Activated CD8-positive, alpha-beta memory T cell treated with anti-CD3 and anti-CD28 coated beads for 36 hours (primary cell): ENCODE measurements around the gene PSME3IP1. TPM values are rescaled to one million over a fixed set of nuclear protein-coding genes. Genes with fewer than 3 reads are reported as not detected.

Source experiments
- CTCF ChIA-PET: fragments of 350-600 bp; sonication (Branson Sonifier 250); formaldehyde crosslinking; loops from one replicate; lab custom pipeline; 2021; ENCODE audit warnings: antibody characterized with exemption; lab: Charles Lee
- POLR2A ChIA-PET: fragments of 350-600 bp; sonication (Branson Sonifier 250); formaldehyde crosslinking; loops from one replicate; lab custom pipeline; 2021; ENCODE audit warnings: antibody characterized with exemption; lab: Charles Lee
- total RNA-seq, 2 experiments: library from RNA; stranded (reverse); gene quantifications; one replicate each; pipeline ENCODE4 v1.2.3, GENCODE V29; 2021

PSME3IP1 gene
- total RNA-seq, 2 experiments from 2014 or later = 104 to 108 TPM

GRCh38 chr16:57184113-57184512 is 1.7 kb downstream of the PSME3IP1 start:
- CTCF ChIA-PET = interaction anchor here (1.2 kb wide), 1 partner anchor 67 kb away, joined by 3 read pairs; no protein-coding TSS in a partner anchor

DNA sequence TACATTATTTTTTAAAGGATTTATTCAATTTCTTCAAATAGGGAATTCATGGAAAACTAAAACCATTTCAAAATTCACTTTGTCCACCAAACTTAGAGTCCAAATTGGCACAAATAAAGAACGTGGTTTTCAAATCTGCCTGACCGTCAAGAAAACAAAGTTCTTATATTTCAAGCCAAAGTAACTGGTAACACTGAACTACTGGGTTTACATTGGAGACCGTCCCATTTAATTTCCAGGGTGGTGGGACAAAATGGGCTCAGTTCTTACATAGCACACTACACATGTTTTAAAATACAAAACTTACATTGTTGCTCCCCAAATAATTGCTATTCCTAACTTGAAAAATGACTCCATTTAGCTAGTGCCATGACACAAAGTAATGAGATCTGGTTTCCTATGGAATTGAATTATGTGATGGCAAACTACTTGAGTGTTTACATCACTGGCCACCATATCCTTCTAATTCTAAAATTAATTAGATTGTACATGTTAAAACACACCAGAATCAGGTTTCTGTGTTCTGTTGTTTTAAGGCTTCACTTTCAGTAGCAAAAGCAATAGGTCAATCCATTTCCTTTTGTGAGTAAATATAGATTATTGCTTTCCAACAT is 6.5 kb downstream of the PSME3IP1 start:
- ChIA-PET POLR2A (no interaction called here), CTCF (interaction anchor here (1.1 kb wide), 2 partner anchors 95 to 228 kb away, joined by 3 to 4 read pairs; no protein-coding TSS in a partner anchor)

More at GRCh38 chr16:57184113-57184512, 1.7 kb downstream of the PSME3IP1 start:
- POLR2A ChIA-PET = no interaction called here

- ChIA-PET CTCF (no interaction called here), POLR2A (no interaction called here)
These were observed 7.0 kb downstream of the PSME3IP1 start for GRCh38 chr16:57178793-57179212.

GRCh38 chr16:57178196-57178595 is 7.6 kb downstream of the PSME3IP1 start:
- CTCF ChIA-PET = interaction anchor here (1.0 kb wide), 1 partner anchor 205 kb away, joined by 5 read pairs; no protein-coding TSS in a partner anchor
- POLR2A ChIA-PET = no interaction called here

GRCh38 chr16:57175896-57176295 is 9.9 kb downstream of the PSME3IP1 start:
- POLR2A ChIA-PET = no interaction called here
- CTCF ChIA-PET = interaction anchor here (0.6 kb wide), 1 partner anchor 9 kb away, joined by 3 read pairs; no protein-coding TSS in a partner anchor

DNA sequence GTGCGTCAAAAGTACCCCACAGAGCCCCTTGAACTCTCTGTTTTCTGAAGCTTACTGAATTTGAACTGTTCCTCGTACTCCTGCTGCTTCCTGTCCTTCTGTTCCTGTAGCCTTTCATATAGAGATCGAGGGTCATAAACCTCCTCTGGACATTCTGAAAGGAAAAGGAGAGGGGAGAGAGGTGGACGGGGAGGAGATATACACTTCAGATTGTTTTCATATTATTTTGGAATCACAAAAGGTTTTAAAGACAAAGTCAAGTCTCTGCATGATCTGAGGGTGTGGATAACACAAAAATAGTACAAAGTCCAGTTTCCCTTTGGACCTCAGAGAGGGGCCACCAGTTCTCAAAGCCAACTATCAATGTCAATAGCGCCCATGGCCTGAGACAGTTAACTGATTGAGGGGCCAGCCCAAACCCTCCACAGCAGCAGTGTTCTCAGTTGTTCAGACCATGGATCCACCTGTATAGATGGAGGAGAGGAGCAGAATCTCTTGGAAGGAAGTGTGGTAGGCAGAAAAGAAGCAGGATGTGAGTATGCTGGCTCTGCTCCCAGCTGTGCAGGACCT is 13.0 kb downstream of the PSME3IP1 start:
- ChIA-PET CTCF (interaction anchor here (1.0 kb wide), 1 partner anchor 60 kb away, joined by 3 read pairs; no protein-coding TSS in a partner anchor), POLR2A (interaction anchor here (0.7 kb wide), 1 partner anchor 225 kb away, joined by 3 read pairs; no protein-coding TSS in a partner anchor)

DNA sequence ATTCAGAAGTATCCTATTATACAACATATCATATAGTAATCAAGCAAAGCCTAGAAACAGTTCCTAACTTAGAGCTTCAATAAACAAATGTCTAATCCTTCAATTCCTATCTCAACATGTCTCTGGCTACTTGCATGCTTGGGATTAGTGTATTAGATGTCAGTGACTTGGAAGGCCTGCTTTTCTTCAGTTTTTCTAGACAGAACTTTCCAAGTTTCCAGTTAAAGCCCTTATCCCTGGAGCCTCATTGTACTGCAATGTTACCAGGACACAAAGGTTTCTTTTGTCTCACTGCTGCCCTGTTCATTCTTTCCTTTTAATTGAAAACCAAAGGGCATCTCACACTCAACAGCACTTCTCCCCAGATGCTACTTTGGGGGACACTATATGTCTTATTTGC is 16.5 kb downstream of the PSME3IP1 start:
- ChIA-PET CTCF (interaction anchor here (0.7 to 2.0 kb wide), 2 partner anchors 73 to 86 kb away, joined by 3 to 8 read pairs; no protein-coding TSS in a partner anchor), POLR2A (no interaction called here)

DNA sequence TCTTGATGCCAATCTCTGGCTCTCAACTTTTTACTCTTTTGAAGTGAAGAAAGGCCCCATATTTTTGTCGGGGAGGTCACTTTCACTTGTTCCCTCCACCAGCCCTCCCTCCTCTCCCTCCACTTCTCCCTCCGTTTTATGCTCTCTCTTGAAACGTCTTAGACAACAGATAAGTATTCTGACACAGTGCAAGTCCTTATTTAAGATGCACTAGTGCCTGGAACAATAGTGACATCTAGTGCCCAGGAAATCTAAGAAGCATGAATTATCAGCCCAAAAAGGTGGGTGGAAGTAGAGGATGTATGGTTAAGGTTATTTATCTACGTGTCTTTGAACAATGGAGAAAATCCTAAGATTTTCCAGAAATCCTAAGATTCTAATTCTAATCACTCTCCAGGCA is 17.9 kb downstream of the PSME3IP1 start:
- ChIA-PET CTCF (interaction anchor here (1.3 to 1.4 kb wide), 2 partner anchors 9 to 75 kb away, joined by 3 to 4 read pairs; partner anchors contain the start of gene CPNE2), POLR2A (no interaction called here)

DNA sequence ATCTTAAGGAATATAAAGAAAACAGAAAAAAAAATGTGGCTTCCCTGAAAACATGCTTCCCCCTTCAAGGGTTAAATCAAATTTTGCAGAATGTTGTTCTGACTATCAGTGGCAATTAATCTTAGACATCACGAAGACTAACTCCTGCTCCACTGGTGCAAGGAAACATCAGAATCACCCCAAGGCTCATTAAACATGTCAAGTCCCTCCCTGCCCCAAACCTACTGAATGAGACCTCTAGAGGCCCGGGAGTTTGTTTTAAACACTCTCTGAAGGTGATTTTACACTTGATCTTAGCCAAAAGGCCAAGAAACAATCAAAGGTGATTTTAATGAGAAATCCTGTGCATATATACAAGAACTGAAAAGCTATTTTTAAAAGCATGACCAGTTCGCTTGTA is 18.3 kb downstream of the PSME3IP1 start:
- POLR2A ChIA-PET = no interaction called here
- CTCF ChIA-PET = interaction anchor here (1.3 to 1.4 kb wide), 2 partner anchors 9 to 75 kb away, joined by 3 to 4 read pairs; partner anchors contain the start of gene CPNE2

DNA sequence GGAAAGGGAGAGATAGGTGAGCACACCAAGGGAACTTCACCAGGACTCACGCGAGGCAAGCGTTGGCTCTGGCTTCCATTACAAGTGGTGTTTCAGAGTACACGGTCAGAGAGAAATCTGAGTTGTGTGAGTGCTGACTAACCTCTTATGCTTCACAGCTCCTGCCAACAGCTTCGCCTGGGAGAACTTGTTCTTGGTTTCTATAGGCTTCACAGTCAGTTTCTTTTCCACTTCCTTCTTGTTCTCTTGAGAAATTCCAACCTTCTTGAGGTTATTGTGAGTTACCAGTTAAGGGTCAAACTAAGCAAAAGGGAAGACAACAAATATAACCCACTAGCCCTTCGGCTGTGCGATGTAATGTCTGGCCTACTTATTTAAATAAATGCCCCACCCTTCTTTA is 18.9 kb downstream of the PSME3IP1 start:
- ChIA-PET CTCF (interaction anchor here (1.3 kb wide), 1 partner anchor 8 kb away, joined by 4 read pairs; no protein-coding TSS in a partner anchor), POLR2A (no interaction called here)

DNA sequence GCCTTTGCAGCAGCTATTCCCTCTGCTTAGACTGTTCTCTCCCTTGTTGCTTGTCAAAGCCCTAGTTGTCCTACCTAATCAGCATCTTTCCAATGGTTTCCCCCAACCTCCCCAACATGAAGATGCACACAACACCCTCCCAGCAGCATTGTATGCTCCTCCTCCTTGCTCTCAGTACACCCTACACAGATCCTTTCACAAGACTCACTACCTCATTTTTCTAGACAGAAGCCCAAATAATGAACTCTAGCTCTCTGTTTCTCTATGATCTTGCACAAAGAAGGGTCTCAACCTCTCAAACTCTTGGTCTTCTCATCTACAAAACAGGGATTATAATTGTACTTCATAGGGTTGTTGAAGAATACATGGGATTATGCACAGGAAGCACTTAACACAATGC is 19.4 kb downstream of the PSME3IP1 start:
- ChIA-PET POLR2A (no interaction called here), CTCF (interaction anchor here (1.3 kb wide), 1 partner anchor 8 kb away, joined by 4 read pairs; no protein-coding TSS in a partner anchor)

DNA sequence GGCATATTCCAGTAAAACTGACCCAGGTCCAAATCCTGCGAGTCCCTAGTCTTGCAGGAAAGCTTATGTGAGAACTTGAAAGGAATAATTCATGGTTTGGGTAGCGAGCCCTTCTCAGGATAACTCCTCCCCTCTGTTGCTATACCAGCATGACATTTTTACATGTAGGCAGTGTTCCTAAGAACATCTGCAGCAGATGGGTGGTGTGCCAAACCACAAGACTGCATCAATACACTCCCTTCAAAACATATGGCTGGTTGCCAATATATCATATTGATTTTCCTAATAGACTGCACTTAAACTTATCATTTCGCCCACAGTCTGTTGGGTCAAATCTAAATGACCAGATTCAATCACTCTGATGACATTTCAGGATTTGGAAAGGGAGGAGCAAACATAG is 19.9 kb downstream of the PSME3IP1 start:
- CTCF ChIA-PET = interaction anchor here (1.2 kb wide), 1 partner anchor 73 kb away, joined by 4 read pairs; no protein-coding TSS in a partner anchor
- POLR2A ChIA-PET = no interaction called here

GRCh38 chr16:57165483-57165882 is 20.4 kb downstream of the PSME3IP1 start:
- POLR2A ChIA-PET = no interaction called here

GRCh38 chr16:57163842-57164241 is 22.0 kb downstream of the PSME3IP1 start:
- ChIA-PET POLR2A (no interaction called here), CTCF (no interaction called here)

More at GRCh38 chr16:57165483-57165882, 20.4 kb downstream of the PSME3IP1 start:
- CTCF ChIA-PET = interaction anchor here (1.2 kb wide), 1 partner anchor 72 kb away, joined by 4 read pairs; no protein-coding TSS in a partner anchor

GRCh38 chr16:57159447-57159846 is 26.4 kb downstream of the PSME3IP1 start:
- CTCF ChIA-PET = interaction anchor here (2.0 kb wide), 1 partner anchor 8 kb away, joined by 4 read pairs; no protein-coding TSS in a partner anchor
- POLR2A ChIA-PET = no interaction called here

DNA sequence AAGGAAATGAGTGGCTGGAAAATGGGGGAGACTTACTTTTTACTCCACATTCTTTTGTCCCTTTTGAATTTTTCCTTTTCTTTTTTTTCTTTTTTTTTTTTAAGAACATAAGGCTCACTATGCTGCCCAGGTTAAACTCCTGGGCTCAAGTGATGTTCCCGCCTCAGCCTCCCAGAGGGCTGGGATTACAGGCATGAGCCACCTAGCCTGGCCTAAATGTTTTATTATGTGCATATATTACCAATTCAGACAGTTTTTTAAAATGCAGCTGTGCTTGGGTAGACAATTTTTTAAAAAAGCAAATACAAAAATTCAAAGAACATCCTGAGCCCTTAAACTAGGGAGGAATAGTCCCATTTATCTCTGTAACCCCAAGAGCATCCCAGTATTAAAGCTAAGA is 28.3 kb downstream of the PSME3IP1 start:
- ChIA-PET POLR2A (no interaction called here), CTCF (no interaction called here)

DNA sequence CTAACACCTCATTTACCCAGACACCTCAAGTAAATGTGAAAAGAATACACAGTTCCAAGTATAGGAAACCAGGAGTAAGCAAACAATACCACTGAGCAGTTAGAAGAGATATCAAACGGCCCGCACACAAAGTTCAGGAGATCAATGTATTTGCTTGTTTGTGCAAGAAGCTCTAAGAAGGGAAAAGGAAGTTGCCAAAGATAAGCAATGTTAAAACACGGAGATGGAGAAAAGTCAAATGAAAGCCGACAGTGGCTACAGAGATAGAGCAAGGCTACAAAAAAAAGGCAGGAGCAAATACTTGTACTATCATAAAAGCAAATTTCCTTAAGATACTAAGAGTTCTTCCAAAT is 29.5 kb downstream of the PSME3IP1 start:
- ChIA-PET POLR2A (interaction anchor here (0.7 kb wide), 1 partner anchor 29 kb away, joined by 3 read pairs; the partner anchor contains the start of gene PSME3IP1), CTCF (interaction anchor here (0.5 kb wide), 1 partner anchor 26 kb away, joined by 3 read pairs; no protein-coding TSS in a partner anchor)

- POLR2A ChIA-PET = no interaction called here
- CTCF ChIA-PET = no interaction called here
These were observed 30.0 kb downstream of the PSME3IP1 start for GRCh38 chr16:57155702-57156350.

- CTCF ChIA-PET = no interaction called here
These were observed 32.0 kb downstream of the PSME3IP1 start for GRCh38 chr16:57153841-57154240.

More at GRCh38 chr16:57153841-57154240, 32.0 kb downstream of the PSME3IP1 start:
- POLR2A ChIA-PET = no interaction called here
